OCI-M1 (cell line): ENCODE results near the gene USP54.
A peak's percentile ranks its signal among the peaks of the same experiment; 100 is the strongest.

Experiments
- DNase-seq: peaks from one replicate; lab custom pipeline; 2025; lab: John Stamatoyannopoulos, UW

USP54 gene

DNA sequence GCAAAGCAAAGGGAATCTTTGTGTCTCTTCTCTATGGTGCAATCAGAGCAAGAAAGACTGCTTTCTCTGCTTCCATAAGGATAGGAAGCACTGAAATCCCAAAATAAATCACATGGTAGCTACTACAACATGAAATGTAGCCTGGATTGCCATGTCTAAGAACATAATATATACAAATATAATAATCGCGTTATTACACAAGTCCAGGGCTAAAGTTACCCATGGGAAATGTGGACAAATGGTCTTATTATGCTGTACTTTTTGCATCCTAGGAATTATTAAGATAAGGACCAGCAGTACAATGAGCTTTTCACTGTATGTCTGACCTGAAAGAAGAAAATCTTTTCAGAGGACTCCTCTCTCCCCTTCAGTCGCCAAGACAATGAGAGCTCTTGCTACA is 71.8 kb downstream of the USP54 start:
- DNase-seq: no peak

DNA sequence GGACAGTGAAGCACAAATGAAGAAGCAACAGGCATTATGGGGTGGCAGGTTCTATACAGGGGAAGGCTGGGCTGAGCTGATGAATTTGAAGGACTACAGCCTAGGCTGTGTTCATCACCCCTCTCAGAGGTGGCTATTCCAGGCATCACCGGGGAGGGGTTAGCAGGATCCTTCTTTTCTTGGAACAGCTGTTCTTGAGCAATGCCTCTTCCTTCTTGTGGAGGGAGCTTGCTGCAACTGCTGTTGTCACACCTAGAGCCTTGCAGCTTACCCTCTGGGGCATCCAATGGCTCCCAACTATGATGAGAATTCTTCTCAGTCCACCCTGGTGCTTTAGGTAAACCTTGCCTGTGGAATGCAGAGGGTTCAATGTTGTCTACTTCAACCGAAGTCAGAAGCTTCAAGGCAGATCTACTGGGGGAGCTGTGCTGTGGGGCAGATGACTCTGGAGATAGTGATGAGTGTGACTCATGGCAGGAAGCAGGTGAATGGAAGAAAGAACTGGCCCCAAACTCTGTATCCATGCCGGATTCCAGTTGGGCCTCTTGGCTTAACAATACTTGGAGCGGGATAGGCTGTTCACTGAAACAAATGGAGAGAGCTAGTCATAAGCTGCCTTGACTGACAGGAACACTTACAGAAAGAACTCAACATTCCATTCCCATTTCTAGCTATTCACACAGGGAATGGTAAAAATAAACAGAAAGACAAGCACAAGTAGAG is 73.8 kb downstream of the USP54 start:
- DNase-seq: no peak

DNA sequence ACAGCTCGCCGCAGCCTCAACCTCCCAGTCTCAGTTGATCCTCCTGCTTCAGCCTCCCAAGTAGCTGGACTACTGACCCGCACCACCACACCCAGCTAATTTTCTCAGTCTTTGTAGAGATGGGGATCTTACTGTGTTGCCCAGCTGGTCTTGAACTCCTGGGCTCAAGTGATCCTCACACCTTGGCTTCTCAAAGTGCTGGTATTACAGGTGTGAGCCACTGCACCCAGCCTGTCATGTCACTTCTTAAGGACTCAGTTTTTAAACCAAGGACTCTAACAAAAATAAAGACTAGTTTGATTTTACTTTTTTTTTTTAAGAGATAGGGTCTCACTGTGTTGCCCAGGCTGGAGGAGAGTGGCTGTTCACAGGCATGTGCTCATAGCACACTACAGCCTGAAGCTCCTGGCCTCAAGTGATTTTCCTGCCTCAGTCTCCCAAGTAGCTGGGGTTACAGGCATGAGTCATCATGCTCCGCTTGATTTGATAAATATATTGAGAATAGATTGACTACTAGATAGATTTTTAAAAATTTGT is 78.9 kb downstream of the USP54 start:
- DNase-seq: no peak

DNA sequence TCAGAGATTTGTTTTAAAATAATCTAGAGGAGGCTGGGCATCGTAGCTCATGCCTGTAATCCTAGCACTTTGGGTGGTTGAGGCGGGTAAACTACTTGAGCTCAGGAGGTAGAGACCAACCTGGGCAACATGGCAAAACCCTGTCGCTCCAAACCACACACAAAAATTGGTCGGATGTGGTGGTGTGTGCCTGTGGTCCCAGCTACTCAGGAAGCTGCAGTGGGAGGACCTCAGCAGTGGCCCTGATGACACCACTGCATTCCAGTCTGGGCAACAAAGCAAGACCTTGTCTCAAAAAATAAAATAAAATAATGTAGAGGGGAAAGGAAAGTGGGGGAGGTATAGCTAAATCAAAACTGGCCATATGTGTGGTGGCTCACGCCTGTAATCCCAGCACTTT is 81.4 kb downstream of the USP54 start:
- no peak for DNase-seq

DNA sequence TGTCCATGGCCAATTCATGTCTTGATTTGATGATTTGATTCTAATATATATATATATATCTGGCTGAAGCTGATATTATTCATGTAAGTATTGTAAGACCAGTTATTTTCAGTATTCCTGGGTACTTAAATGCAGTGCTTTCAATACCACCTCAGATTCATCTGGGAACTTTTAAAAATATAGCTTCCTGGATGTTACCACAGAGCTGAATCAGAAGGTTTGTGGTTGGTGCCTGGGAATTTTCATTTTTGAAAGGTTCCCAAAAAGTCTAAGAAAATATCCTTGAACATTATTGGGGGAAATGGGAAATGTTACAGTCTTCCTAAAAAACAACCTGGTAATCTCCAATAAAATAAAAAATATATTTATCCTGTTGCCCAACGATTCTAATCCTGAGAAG is 84.7 kb downstream of the USP54 start:
- DNase-seq: no peak

DNA sequence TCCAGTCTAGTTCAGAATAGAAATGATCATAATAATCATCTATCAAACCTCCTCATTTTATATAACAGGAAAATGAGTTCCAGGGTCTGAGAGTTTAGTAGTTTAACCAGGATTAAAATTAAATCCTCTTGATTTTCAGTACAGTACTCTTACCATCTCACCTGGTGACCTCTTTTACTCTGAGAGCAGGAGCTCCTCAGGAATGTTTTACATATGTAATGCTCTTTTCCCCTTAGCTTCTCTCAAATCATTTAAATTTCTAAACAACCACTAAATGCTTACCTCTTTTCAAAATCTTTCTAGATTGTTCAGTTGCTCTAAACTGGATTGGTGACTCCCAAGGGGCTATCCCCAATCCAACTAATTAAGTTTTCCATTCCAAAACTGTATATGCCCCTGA is 85.1 kb downstream of the USP54 start:
- no peak for DNase-seq

DNA sequence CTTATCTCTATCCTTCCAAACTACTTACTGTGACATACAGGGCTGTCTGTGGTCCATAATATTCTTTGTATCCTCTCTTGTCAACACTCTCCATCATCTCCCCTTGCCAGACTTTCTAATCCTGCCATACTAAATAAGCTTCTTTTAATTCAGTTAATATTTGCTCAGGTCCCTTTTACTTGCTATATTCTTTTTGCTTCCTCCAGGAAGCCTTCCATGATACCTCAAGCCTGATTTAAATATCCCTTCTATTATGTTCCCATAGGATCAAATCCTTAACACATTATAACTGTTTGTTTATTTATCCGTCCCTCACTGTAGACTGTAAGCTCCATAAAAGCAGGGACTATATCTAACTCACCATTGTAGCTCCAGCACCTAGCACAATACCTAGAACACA is 88.1 kb downstream of the USP54 start:
- DNase-seq: no peak

DNA sequence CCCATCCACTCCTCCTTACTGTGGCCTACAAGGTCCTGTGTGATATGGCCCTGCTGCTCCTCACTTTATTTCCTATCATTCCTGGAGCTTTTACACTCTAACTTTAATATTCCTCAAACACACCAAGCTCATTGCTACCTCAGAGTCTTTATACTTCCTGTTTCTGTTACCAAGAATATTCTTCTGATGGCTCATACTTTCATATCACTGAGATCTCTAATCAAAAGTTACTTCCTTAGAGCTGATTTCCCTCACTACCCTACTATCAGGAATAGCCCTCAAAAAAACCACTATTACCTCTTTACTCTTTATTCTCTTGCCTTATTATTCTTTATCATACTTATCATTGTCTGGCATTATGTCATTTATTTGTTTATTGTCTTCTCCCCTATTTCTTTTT is 89.5 kb downstream of the USP54 start:
- DNase-seq: peak; percentile 76

DNA sequence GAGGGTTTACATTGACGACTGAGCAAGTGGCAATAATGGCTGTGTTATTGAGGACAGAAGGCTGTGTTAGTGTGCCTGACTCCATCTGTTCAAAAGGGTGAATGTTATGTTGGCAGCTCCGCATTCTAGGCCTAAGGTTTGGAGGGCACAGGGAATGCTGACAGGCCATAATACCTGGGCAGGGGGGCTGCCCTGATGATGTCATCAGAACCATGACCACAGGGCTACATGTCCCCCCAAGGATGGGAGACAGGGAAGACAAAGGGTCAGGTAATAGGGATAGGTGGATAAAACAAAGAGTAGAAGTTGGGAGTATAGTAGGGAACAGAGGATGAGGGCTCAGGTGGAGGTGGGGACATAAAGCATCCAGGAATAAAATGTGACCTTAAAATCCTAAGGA is 93.5 kb downstream of the USP54 start:
- DNase-seq: no peak

DNA sequence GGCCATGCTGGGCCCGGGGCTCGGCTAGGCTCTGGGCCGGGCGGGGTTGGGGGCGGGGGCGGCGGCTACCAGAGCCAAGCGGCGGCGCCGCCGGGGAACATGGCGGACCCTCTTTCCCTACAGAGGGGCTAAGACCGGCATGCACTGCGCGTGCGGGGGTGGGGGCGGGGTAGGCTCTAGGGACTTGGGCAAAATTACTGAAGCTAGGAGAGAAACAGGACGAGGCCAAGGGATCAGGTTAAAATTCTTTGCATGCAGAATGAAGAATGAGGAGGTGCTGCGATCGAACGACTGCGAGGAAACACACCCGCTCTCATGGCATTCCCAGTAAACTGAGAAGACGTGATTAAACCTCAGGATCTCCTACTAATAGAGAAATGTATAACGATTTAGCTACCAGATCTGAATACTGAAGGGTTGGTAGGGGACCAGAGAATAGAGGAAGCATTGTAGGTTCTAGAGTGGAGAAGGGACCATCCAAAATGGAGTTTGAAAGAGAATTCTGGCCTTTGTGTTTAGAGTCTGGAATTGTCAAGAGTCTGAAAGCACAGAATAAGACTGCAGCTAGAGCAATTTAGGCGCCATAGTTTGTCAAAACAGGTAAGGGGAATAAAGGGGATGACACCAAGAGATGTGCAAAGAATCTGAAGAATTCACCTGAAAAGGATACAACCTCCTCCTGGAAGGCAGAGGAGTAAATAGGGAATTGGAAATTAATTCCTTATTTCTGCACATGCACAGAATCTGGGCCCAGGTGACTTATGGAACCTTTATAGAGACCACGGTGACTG is 95.1 kb downstream of the USP54 start, which contains the start of gene PPP3CB:
Gene PPP3CB, minus strand, starts transcription at position 141 of the 791 bp plus-strand sequence. Its CDS starts 135 bp downstream, at position 6.
- DNase-seq: peak; percentile 97

DNA sequence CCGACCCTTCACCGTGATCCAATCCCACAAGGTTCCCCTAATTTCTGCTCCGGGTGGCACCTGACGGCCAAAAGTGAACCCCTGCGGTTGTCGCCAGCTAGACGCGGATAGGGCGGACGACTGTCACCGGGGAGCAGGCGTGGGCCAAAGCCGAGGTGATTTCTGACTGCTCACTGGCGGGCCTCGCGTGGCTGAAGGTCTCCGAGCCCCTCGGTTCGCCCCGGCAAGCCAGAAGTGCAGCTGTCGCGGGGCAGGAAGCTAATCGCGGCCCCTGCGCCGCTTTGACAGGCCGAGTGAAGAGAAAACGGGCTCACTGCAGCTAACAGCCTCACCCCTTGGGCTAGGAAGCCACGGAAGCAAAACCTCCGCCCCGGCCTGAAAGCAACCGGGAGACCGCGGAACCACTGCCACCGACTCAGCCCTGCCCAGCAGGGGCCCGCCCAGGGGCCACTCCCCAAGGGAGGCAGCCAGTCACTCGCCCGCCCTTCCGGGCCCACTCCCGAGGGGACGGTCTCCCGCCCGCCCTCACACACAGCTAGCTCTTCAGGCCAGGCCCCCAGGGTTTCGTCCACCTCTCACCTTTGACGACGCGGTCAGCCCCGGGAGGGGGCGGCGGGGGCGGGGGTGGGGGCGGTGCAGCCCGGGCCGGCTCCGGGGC is 95.8 kb downstream of the USP54 start:
- peak; percentile 94 for DNase-seq

DNA sequence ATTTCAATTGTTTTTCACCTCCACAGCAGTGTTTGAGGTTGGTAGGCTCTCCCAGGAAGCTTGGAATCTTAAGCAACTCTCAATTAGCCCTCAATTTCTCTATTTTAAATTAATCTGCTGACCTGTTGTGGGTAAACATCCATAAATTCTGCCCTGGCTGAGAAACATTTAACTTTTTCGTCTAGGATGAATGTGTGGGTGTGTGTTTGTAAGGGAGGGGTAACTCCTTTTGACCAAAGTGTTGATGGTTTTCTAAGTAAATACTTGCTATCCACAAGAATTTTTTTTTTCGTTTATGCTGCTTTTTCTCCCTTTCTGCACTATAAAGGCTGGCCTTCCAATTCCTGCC is 96.3 kb downstream of the USP54 start:
- no peak for DNase-seq

DNA sequence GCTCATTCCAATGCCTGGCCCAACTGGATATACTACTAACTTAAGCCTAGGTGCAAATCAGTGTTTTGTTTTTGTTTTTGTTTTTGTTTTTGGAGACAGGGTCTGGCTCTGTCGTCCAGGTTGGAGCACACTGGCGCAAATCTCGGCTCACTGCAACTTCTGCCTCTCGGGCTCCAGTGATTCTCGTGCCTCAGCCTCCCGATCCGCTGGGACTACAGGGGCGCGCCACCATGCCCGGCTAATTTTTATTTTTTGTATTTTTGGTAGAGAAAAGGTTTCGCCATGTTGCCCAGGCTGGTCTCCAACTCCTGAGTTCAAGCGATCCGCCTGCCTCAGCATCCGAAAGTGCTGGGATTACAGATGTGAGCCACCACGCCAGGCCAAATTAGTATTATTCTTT is 96.9 kb downstream of the USP54 start:
- DNase-seq: no peak

DNA sequence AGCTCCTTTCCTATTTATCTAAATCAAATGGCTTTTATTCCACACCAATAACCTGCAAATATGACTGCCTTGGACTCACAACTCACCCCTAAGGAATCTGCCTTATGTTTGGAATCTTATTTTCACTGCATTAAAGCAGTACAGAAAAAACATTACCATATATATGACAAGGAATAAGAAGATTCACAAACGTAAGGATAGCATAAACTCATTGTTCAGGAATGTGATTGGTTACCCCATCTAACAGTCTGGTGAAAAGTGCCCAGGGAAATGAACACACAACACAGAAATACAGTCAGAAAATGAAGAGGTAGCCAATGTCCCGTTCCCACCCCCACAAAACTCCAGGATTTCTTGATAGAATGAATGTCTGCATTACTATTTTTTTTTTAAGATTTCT is 97.4 kb downstream of the USP54 start:
- DNase-seq: no peak

DNA sequence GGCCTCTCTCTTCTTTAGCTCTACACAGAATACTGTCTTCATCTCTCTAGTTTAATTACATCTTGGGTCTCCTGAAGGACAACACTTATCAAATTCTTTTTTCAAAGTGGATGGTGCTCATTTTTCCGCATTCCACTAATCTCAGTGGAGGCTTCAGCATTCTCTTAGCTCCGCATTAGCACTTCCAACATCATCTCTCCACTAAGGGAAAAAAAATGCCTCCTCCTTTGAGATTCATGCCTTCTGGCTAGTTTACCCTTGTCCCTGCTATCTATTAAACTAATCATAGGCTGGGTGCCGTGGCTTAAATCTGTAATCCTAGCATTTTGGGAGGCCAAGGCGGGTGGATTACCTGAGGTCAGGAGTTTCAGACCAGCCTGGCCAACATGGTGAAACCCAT is 104.5 kb downstream of the USP54 start:
- no peak for DNase-seq

DNA sequence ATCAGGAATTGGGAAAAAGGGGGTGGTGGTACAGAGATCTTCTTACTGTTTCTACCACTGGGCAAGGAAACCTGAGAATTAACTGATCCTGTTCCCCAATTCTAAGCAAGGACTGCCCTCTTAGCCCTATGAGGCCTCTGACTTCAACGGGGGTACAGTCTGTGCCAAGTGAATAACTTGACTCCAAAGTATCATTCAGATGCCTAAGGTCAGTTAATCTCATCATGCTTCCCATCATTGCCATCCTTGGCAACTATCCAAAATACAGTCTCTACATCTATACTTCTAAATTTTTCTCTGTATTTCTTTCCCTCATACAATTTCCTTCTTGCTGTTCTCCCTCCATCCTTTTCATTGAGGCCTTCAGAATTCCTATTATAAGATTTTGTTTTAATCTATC is 105.8 kb downstream of the USP54 start:
- no peak for DNase-seq

DNA sequence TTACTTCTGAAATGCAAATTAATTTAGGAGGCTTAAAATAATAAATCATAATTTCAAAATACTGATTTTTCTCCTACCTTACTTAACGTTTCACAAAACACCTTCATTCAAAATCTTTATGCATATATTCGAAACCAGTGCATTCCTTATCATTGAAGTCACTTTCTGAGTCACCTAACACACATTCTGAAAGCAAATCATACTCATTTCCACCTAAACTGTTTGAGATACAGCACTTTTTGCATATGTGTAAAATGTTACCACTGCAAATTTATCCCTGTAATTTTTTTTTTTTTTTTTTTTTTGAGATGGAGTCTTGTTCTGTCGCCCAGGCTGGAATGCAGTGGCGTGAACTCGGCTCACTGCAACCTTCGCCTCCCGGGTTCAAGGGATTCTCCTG is 111.0 kb downstream of the USP54 start:
- DNase-seq: no peak

DNA sequence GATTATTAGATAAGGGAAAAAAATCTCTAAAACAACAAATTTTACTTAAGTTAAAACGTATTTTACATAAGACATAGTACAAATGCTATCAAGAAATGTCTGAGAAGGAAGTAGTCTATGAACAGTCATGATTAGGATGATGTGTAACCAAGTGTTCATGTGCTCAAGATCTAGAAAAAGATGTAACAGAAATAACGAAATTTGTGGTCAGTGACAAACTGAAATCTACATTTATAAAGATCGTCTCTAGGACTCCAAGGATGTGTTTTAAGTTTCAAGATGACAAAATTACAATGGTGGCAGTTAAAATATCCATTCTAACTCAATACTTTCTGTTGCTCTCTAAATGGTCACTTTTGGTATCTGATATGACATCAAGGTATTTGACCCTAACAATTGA is 112.5 kb downstream of the USP54 start:
- peak; percentile 56 for DNase-seq

DNA sequence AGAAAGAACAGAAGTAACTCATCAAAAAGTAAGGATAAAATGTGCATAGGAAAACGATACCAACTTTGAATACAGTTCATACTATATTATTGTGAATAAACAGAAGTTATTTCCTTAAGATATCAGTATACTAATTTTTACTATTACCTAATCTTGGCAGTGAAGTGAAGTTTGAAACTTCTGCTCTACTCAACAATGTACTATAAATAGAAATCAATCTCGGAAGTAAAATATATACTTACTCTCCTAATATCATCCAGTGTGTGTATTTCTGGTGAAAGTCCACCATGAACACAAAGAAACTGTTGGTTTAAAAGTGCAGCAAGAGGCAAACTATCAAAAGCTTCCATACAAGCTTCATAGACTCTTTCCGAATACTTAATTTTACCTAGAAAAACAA is 119.9 kb downstream of the USP54 start:
- no peak for DNase-seq

DNA sequence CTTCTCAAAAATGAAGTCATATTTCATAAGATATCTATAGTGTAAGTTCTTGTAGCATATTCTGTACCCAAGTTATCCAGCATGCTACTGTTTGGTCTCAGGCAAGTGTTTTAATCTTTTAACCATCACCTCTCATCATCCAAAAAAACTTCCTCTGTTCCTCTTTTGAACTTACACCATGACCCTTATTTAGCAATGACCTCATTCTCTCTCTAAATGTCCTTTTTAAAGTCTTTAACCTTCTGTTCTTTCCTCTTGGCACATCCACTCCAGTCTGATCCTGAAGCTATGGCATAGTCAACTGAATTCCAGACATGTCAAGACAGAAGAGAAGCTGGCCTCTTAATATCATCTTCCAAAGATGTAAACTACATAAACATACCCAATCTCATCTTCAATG is 121.6 kb downstream of the USP54 start:
- DNase-seq: peak; percentile 59

DNA sequence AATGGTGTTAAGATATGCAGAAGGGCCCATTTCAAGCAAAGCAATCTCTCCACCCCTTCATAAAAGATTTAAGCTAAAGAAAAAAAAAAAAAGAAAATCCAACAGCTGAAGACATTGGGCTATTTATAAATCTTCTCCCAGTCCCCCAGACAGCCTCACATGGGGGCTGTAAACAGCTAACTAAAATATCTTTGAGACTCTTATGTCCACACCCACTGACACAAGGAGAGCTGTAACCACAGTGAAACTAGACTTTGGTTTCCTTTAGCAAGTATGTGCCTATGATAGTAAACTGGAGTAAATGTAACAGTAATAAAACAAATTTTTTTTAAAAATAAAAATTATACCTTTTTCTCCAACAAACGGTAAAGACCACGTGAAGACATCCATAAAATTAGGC is 123.9 kb downstream of the USP54 start:
- no peak for DNase-seq

DNA sequence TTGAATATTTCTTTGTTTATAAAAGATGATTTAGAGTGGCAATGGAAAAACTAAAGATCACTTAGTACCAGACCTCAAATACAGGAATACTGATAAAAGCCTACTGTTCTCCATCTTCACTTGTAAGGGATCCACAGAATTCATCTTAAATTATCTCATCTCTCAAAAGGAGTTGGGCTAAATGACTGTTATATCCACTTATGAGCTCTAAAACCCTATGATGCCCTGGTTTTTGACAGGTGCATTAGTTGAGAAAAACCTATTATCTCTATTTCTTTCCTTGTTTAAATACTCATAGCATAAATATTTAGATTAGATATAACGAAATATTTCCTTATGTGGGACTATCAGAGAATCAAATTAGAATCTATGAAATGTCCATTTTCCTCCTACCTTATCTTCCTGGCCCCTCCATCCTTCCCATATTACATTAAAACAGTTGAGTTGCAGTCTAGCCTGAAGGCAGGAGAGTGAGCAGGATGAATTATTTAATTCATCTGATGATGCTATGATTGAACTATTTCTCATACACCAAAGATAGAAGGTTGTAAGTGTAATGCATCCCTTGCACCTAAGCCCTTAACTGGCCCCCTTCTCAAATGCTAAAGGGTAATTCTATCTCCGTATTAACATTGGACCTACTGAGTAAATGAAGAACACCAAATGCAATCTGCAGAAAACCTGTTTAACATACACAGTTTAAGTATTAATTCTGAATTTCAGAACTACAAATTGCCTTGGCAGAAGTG is 125.0 kb downstream of the USP54 start:
- no peak for DNase-seq
